Natural killer cell (primary cell): ENCODE data around the gene CBARP. TPM values are rescaled to one million over a fixed set of nuclear protein-coding genes. Genes with fewer than 3 reads are reported as not detected.

Experiments
- ATAC-seq, 3 donors: fragments of 150-1000 bp in 2 of 3; fragments of 200-7000 bp in 1 of 3; cut with Tn5 transposase; 1 replicate in 1 of 3; 2 replicates in 2 of 3; pipeline ENCODE4 v1.10.0; 2021; ENCODE audit warnings: mild to moderate bottlenecking in 2 of 3, moderate library complexity in 2 of 3
- DNase-seq, 2 donors: peaks; one replicate each; pipeline versions ENCODE4 v3.0.0 to v3.0.0-alpha.2; 2013 to 2021; ENCODE audit warnings: mixed read lengths in 1 of 2
- H3K27ac ChIP-seq: one replicate; pipeline ENCODE4 v1.5.1; 2013; ENCODE audit warnings: mild to moderate bottlenecking, low read length
- H3K27me3 ChIP-seq: one replicate; pipeline ENCODE4 v1.6.1; 2013; ENCODE audit warnings: low read length; ENCODE audit not compliant: control insufficient read depth, insufficient read depth
- H3K36me3 ChIP-seq: one replicate; pipeline ENCODE4 v1.6.1; 2013; ENCODE audit warnings: low read length; ENCODE audit not compliant: control insufficient read depth, insufficient read depth
- H3K4me1 ChIP-seq: one replicate; pipeline ENCODE4 v1.6.1; 2013; ENCODE audit warnings: low read length; ENCODE audit not compliant: control insufficient read depth, insufficient read depth
- H3K4me3 ChIP-seq: one replicate; pipeline ENCODE4 v1.5.1; 2013; ENCODE audit warnings: low read length
- H3K9me3 ChIP-seq: one replicate; pipeline ENCODE4 v1.6.1; 2013; ENCODE audit warnings: low read length; ENCODE audit not compliant: control insufficient read depth, insufficient read depth
- H3K27ac Mint-ChIP-seq, 2 donors: one replicate each; pipeline ENCODE4 v1.8.0; 2022; ENCODE audit warnings: mild to moderate bottlenecking in 2 of 2, mixed read lengths in 2 of 2, moderate library complexity in 1 of 2
- H3K27me3 Mint-ChIP-seq, 2 donors: one replicate each; pipeline ENCODE4 v1.8.0; 2022; ENCODE audit warnings: low read depth in 2 of 2, mixed read lengths in 2 of 2
- H3K36me3 Mint-ChIP-seq: one replicate; pipeline ENCODE4 v1.8.0; 2022; ENCODE audit warnings: mixed read lengths
- H3K4me1 Mint-ChIP-seq, 2 donors: one replicate each; pipeline ENCODE4 v1.8.0; 2022; ENCODE audit warnings: mixed read lengths in 2 of 2
- H3K4me3 Mint-ChIP-seq: one replicate; pipeline ENCODE4 v1.8.0; 2022; ENCODE audit warnings: mild to moderate bottlenecking, moderate library complexity, mixed read lengths
- H3K9me3 Mint-ChIP-seq, 2 donors: one replicate each; pipeline ENCODE4 v1.8.0; 2022; ENCODE audit warnings: mixed read lengths in 2 of 2
- WGBS: methylation state at CpG from one replicate; pipeline ENCODE4 v1.1.7; 2013; ENCODE audit warnings: missing lambda C conversion rate; ENCODE audit not compliant: insufficient coverage; 5-methylcytosine and 5-hydroxymethylcytosine counted together
- intact Hi-C: fragments of 100-400 bp; cut with micrococcal nuclease; formaldehyde crosslinking; loops from one replicate; pipeline ENCODE4 v1.14.2; 2022
- total RNA-seq, 4 donors: library from RNA; stranded (reverse); fragments of 120-200 nt in 1 of 4; gene quantifications; one replicate each; pipeline versions ENCODE4 v1.2.3 to v1.2.4, GENCODE V29; 2013 to 2022
- TF ChIP-seq, protein P1 (sequence below): fragments of 200-600 bp; IDR thresholded peaks from one replicate; pipeline ENCODE4 v1.8.0; 2022; ENCODE audit warnings: antibody characterized with exemption

Gene CBARP
- total RNA-seq, 3 donors from 2014 or later (not counting 1 experiment from before 2014, with no cell fraction given): 0.14 to 0.41 TPM; not detected in 1

DNA sequence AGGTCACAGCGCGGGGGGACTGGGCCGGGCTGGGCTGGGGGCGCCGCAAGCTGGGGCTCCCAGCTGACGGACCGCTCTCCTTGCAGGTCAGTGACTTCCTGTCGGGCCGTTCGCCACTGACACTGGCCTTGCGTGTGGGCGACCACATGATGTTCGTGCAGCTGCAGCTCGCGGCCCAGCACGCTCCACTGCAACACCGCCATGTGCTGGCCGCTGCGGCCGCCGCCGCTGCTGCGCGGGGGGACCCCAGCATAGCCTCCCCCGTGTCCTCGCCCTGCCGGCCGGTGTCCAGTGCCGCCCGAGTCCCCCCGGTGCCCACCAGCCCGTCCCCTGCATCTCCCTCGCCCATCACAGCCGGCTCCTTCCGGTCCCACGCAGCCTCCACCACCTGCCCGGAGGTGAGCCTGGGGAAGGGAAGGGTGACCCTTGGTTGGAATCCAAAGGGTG is 16.3 kb upstream of the CBARP start:
- Mint-ChIP-seq H3K36me3 (no peaks in the 10 kb centered on the region), H3K27ac (peak overlapping the region; percentile 93 to 97), H3K27me3 (no peaks in the 10 kb centered on the region), H3K4me3 (peak overlapping the region; percentile 86), H3K9me3 (no peaks in the 10 kb centered on the region), H3K4me1 (peaks cover 9 to 47% of the 10 kb centered on the region in 2 donors)
- Histone ChIP-seq H3K27ac (peak overlapping the region; percentile 55), H3K27me3 (no peaks in the 10 kb centered on the region), H3K9me3 (no peaks in the 10 kb centered on the region), H3K4me3 (no peak overlapping the region), H3K4me1 (peaks cover 73% of the 10 kb centered on the region), H3K36me3 (peaks cover 52% of the 10 kb centered on the region)
- DNase-seq: peak in 1 of 2 donors; percentile 31
- 68% methylated on average over 37 of the region's 37 CpGs for WGBS
- TF ChIP-seq, protein P1, sequence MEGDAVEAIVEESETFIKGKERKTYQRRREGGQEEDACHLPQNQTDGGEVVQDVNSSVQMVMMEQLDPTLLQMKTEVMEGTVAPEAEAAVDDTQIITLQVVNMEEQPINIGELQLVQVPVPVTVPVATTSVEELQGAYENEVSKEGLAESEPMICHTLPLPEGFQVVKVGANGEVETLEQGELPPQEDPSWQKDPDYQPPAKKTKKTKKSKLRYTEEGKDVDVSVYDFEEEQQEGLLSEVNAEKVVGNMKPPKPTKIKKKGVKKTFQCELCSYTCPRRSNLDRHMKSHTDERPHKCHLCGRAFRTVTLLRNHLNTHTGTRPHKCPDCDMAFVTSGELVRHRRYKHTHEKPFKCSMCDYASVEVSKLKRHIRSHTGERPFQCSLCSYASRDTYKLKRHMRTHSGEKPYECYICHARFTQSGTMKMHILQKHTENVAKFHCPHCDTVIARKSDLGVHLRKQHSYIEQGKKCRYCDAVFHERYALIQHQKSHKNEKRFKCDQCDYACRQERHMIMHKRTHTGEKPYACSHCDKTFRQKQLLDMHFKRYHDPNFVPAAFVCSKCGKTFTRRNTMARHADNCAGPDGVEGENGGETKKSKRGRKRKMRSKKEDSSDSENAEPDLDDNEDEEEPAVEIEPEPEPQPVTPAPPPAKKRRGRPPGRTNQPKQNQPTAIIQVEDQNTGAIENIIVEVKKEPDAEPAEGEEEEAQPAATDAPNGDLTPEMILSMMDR: no peak
- intact Hi-C loops: no loop called here
- ATAC-seq: no peak

DNA sequence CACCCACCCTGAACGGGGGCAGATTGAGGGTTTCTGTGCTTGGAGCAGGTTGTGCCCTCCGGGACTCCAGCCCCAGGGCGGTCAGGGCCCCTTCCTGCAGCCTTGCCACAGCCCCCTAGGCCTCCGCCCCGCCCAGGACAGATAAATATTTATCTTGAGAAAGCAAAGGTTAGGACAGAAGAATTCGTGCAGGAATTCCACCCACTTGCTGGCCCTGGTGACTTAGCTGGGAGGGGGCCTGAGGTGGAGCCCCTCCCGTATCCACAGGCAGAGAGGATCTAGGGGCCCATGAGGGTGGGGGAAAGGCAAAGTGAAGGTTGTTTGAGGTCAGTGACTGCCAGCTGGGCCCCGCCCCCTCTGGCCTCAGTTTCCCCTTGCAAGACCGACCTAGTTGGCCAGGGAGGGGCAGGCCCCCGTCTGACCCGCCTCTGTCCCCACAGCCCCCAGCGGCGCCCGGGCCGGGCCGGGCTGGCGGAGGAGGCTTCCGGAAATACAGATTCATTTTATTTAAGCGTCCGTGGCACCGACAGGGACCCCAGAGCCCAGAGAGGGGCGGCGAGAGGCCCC is 15.8 kb upstream of the CBARP start:
- H3K4me3 ChIP-seq: peak overlapping the region; percentile 82
- Mint-ChIP-seq H3K27me3 (no peaks in the 10 kb centered on the region), H3K4me3 (peak overlapping the region; percentile 86), H3K9me3 (no peaks in the 10 kb centered on the region), H3K4me1 (peaks cover 9 to 42% of the 10 kb centered on the region in 2 donors), H3K27ac (peak overlapping the region; percentile 93 to 97), H3K36me3 (no peaks in the 10 kb centered on the region)
- H3K27me3 ChIP-seq: no peaks in the 10 kb centered on the region
- DNase-seq (no peak), ATAC-seq (no peak)
- intact Hi-C loops: no loop called here
- TF ChIP-seq, protein P1: no peak
- peaks cover 68% of the 10 kb centered on the region for H3K4me1 ChIP-seq
- peaks cover 52% of the 10 kb centered on the region for H3K36me3 ChIP-seq
- H3K9me3 ChIP-seq: no peaks in the 10 kb centered on the region
- 30% methylated on average over 23 of the region's 23 CpGs for WGBS
- peak overlapping the region; percentile 99 for H3K27ac ChIP-seq

DNA sequence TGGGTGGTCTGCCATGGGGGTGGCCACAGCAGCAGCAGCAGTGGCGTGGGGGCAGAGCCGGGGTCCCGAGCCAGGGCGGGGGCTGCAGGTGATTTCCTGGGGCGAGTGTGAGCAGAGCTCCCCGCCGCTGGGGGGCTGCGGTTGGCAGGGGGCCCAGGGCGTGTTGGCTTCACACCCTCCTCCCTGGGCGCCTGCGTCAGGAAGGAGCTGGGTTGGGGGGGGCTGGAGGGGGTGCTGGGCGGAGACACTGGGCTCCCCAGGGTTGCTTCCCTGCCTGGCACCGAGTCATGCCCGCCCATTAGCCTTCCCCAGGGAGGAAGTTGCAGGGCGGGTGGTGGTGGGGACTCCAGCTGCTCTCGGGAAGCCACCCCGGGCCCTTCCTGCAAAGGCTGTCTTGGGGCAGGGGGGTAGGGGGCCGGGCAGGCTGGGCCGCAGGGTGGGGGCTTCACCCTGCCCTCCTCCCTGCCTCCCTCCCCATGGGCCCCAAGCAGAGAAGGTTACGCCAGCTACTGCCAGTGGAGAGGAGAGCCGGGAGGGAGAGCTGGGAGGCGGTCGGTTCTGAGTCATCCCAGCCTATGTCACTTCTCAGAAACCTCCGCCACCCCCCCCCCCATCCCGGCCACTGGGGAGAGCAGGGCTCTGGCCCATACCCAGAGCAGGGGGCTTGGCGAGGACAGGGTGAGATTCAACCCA is 15.2 kb upstream of the CBARP start:
- 0% methylated on average over 19 of the region's 26 CpGs for WGBS
- H3K4me1 ChIP-seq: peaks cover 65% of the 10 kb centered on the region
- H3K4me3 Mint-ChIP-seq: peak overlapping the region; percentile 86
- peaks cover 47% of the 10 kb centered on the region for H3K36me3 ChIP-seq
- TF ChIP-seq, protein P1: no peak
- peak overlapping the region; percentile 82 for H3K4me3 ChIP-seq
- intact Hi-C loops: no loop called here
- ATAC-seq (peak; percentile 9 to 15 (median 13)), DNase-seq (peak; percentile 74 to 90)
- no peaks in the 10 kb centered on the region for H3K9me3 ChIP-seq
- no peaks in the 10 kb centered on the region for H3K9me3 Mint-ChIP-seq
- peaks cover 6 to 36% of the 10 kb centered on the region in 2 donors for H3K4me1 Mint-ChIP-seq
- no peaks in the 10 kb centered on the region for H3K36me3 Mint-ChIP-seq
- H3K27ac ChIP-seq: peak overlapping the region; percentile 99
- no peaks in the 10 kb centered on the region for H3K27me3 Mint-ChIP-seq
- peak overlapping the region; percentile 93 to 97 for H3K27ac Mint-ChIP-seq
- no peaks in the 10 kb centered on the region for H3K27me3 ChIP-seq
